Right ventricle myocardium inferior (tissue), 1 donor: Measurements from ENCODE around the gene CCDC85B. TPM values are rescaled to one million over a fixed set of nuclear protein-coding genes. Genes with fewer than 3 reads are reported as not detected.
A peak's percentile ranks its signal among the peaks of the same experiment; 100 is the strongest.
"Not testable (repeated sequence)": the region's sequence is repeated elsewhere in the genome, so short reads cannot be mapped to it uniquely, and the experiment has no call there.

Experiments
- ATAC-seq: fragments of 200-7000 bp; cut with Tn5 transposase; one replicate; pipeline ENCODE4 v1.9.1; 2020; ENCODE audit warnings: mild to moderate bottlenecking, moderate library complexity
- DNase-seq: peaks from one replicate; pipeline ENCODE4 v3.0.0; 2021; ENCODE audit errors: missing footprints
- intact Hi-C: fragments of 100-400 bp; cut with DNase I; formaldehyde crosslinking; loops from one replicate; pipeline ENCODE4 v1.11.0; 2022
- long read RNA-seq: library from polyadenylated mRNA; unstranded; transcript quantifications from one replicate; pipeline ENCODE4 v2.0.0, GENCODE V29; 2021
- total RNA-seq: library from RNA; stranded (reverse); fragmentation: NEBNext Ultra II Directional; extraction: Animal tissue kit (Norgen Biotek cat#: 25700); gene quantifications from one replicate; pipeline ENCODE4 v1.2.1, GENCODE V29; 2021
- donor health status: DM: no; HTN: yes; CAD: no; lungs with severe emphysema.

CCDC85B gene
- 29.6 TPM for total RNA-seq
- long read RNA-seq, transcript CCDC85B-201 (1 exons, 1,524 nt), result major isoform, 59 of 59 reads
- long read RNA-seq, partial matches to known transcripts, result 0 of 59 reads
- long read RNA-seq, other reads (novel, unspliced or antisense), result 0 of 59 reads

GRCh38 chr11:65890324-65891218, at the start of gene CCDC85B:
Gene CCDC85B (plus strand): TSS chr11:65890673. CDS start chr11:65890784, 111 bp downstream.
- ATAC-seq, result peak; percentile 85
- intact Hi-C loops, result loop anchor here (1.0 kb wide), 1 partner anchor 26 kb away; no protein-coding TSS in a partner anchor
- DNase-seq, result peak; percentile 99

- DNase-seq (no peak), ATAC-seq (no peak)
- intact Hi-C loops, result no loop called here
These were observed 48.3 kb upstream of the CCDC85B start for GRCh38 chr11:65842144-65842543.

GRCh38 chr11:65843811-65844210, 46.7 kb upstream of the CCDC85B start:
- intact Hi-C loops, result no loop called here
- ATAC-seq (no peak), DNase-seq (no peak)

- intact Hi-C loops, result no loop called here
- ATAC-seq (no peak), DNase-seq (no peak)
These were observed 46.1 kb upstream of the CCDC85B start for GRCh38 chr11:65844231-65844872.

GRCh38 chr11:65847746-65848145, 42.7 kb upstream of the CCDC85B start:
- intact Hi-C loops, result no loop called here

GRCh38 chr11:65848693-65849092, 41.8 kb upstream of the CCDC85B start:
- intact Hi-C loops, DNase-seq, ATAC-seq: not testable (repeated sequence)

More at GRCh38 chr11:65847746-65848145, 42.7 kb upstream of the CCDC85B start:
- ATAC-seq, result no peak
- no peak for DNase-seq

GRCh38 chr11:65849366-65849765, 41.1 kb upstream of the CCDC85B start:
- intact Hi-C loops, result no loop called here
- ATAC-seq, result no peak
- peak; percentile 58 for DNase-seq

- intact Hi-C loops, result loop anchor here (10.0 kb wide), 1 partner anchor 115 kb away; the partner anchor contains the start of gene SART1
- ATAC-seq (no peak), DNase-seq (peak; percentile 68)
These were observed 40.7 kb upstream of the CCDC85B start for GRCh38 chr11:65849771-65850216.

GRCh38 chr11:65850217-65851082, 40.0 kb upstream of the CCDC85B start:
- ATAC-seq, result no peak
- peak; percentile 57 for DNase-seq
- intact Hi-C loops, result loop anchor here (10.0 kb wide), 1 partner anchor 114 kb away; the partner anchor contains the start of gene SART1

GRCh38 chr11:65851083-65851579, 39.3 kb upstream of the CCDC85B start:
- intact Hi-C loops, result loop anchor here (10.0 kb wide), 1 partner anchor 114 kb away; the partner anchor contains the start of gene SART1
- no peak for ATAC-seq
- peak; percentile 58 for DNase-seq

- intact Hi-C loops, result loop anchor here (10.0 kb wide), 1 partner anchor 113 kb away; the partner anchor contains the start of gene SART1
- DNase-seq (no peak), ATAC-seq (no peak)
These were observed 38.5 kb upstream of the CCDC85B start for GRCh38 chr11:65851811-65852507.

- intact Hi-C loops, result loop anchor here (10.0 kb wide), 1 partner anchor 112 kb away; the partner anchor contains the start of gene SART1
These were observed 37.8 kb upstream of the CCDC85B start for GRCh38 chr11:65852508-65853245.

GRCh38 chr11:65853246-65853979, 37.1 kb upstream of the CCDC85B start:
- intact Hi-C loops, result loop anchor here (10.0 kb wide), 1 partner anchor 111 kb away; the partner anchor contains the start of gene SART1
- DNase-seq (peak; percentile 39), ATAC-seq (no peak)

More at GRCh38 chr11:65852508-65853245, 37.8 kb upstream of the CCDC85B start:
- ATAC-seq, result no peak
- peak; percentile 70 for DNase-seq

- DNase-seq, result peak; percentile 25
- intact Hi-C loops, result loop anchor here (10.0 kb wide), 1 partner anchor 111 kb away; the partner anchor contains the start of gene SART1
- ATAC-seq, result no peak
These were observed 36.3 kb upstream of the CCDC85B start for GRCh38 chr11:65854161-65854592.
